IMR-90 (cell line): Measurements from ENCODE around the gene MFSD2A.

Source experiments
- BHLHE40 ChIP-seq: fragments of 150-350 bp; IDR thresholded peaks from 2 replicates; pipeline ENCODE4 v1.6.1; 2016; ENCODE audit warnings: mild to moderate bottlenecking, low read depth, low read length
- CEBPB ChIP-seq: IDR thresholded peaks from 2 replicates; pipeline ENCODE4 v1.6.1; 2012; ENCODE audit warnings: low read depth, low read length, improper control_type of control experiment
- CHD1 ChIP-seq: IDR thresholded peaks from 2 replicates; pipeline ENCODE4 v1.6.1; 2012; ENCODE audit warnings: low read depth, low read length, improper control_type of control experiment
- CTCF ChIP-seq: conservative IDR thresholded peaks from 2 replicates; pipeline ENCODE4 v1.5.1; 2012; ENCODE audit warnings: mild to moderate bottlenecking, low read depth, low read length, improper control_type of control experiment
- FOS ChIP-seq: fragments of 150-350 bp; IDR thresholded peaks from 2 replicates; pipeline ENCODE4 v1.6.1; 2016; ENCODE audit warnings: low read depth, low read length
- MAFK ChIP-seq: IDR thresholded peaks from 2 replicates; pipeline ENCODE4 v1.6.1; 2012; ENCODE audit warnings: low read depth, low read length, improper control_type of control experiment
- MAZ ChIP-seq: IDR thresholded peaks from 2 replicates; pipeline ENCODE4 v1.6.1; 2012; ENCODE audit warnings: low read depth, mild to moderate bottlenecking, low read length, improper control_type of control experiment, moderate library complexity, borderline replicate concordance
- MXI1 ChIP-seq: IDR thresholded peaks from 2 replicates; pipeline ENCODE4 v1.6.1; 2012; ENCODE audit warnings: low read depth, mild to moderate bottlenecking, low read length, moderate library complexity, borderline replicate concordance
- NFE2L2 ChIP-seq: fragments of 150-350 bp; IDR thresholded peaks from 2 replicates; pipeline ENCODE4 v1.6.1; 2016; ENCODE audit warnings: low read depth, mild to moderate bottlenecking, low read length
- POLR2A ChIP-seq: IDR thresholded peaks from 2 replicates; pipeline ENCODE4 v1.6.1; 2012; ENCODE audit warnings: mild to moderate bottlenecking, low read depth, low read length
- RCOR1 ChIP-seq: IDR thresholded peaks from 2 replicates; pipeline ENCODE4 v1.6.1; 2012; ENCODE audit warnings: mild to moderate bottlenecking, low read length, improper control_type of control experiment; ENCODE audit not compliant: insufficient replicate concordance
- RFX5 ChIP-seq: IDR thresholded peaks from 2 replicates; pipeline ENCODE4 v1.8.0; 2012; ENCODE audit warnings: low read depth, mild to moderate bottlenecking, low read length, moderate library complexity
- SMC3 ChIP-seq: fragments of 150-350 bp; IDR thresholded peaks from 2 replicates; pipeline ENCODE4 v1.6.1; 2016; ENCODE audit warnings: low read depth, mild to moderate bottlenecking, antibody characterized with exemption, low read length, moderate library complexity
- USF2 ChIP-seq: fragments of 150-350 bp; IDR thresholded peaks from 2 replicates; pipeline ENCODE4 v1.6.1; 2017; ENCODE audit warnings: mild to moderate bottlenecking, antibody characterized with exemption, low read length, low read depth

GRCh38 chr1:39915499-39916129, 39.3 kb upstream of the MFSD2A start:
- no peak for TF ChIP-seq CTCF
- TF ChIP-seq POLR2A, result no peak
- no peak for TF ChIP-seq SMC3
- no peak for TF ChIP-seq MAZ
- TF ChIP-seq BHLHE40, result no peak
- no peak for TF ChIP-seq CEBPB
- no peak for TF ChIP-seq USF2
- TF ChIP-seq RFX5, result no peak
- no peak for TF ChIP-seq NFE2L2
- no peak for TF ChIP-seq MXI1
- TF ChIP-seq CHD1, result no peak
- no peak for TF ChIP-seq RCOR1
- TF ChIP-seq FOS, result no peak
- TF ChIP-seq MAFK, result no peak
